ENCODE data around the gene FRAT2. TPM values are rescaled to one million over a fixed set of nuclear protein-coding genes. Genes with fewer than 3 reads are reported as not detected.

Gene FRAT2
- total RNA-seq, 1 experiment from 2014 or later = 6.2 TPM

DNA sequence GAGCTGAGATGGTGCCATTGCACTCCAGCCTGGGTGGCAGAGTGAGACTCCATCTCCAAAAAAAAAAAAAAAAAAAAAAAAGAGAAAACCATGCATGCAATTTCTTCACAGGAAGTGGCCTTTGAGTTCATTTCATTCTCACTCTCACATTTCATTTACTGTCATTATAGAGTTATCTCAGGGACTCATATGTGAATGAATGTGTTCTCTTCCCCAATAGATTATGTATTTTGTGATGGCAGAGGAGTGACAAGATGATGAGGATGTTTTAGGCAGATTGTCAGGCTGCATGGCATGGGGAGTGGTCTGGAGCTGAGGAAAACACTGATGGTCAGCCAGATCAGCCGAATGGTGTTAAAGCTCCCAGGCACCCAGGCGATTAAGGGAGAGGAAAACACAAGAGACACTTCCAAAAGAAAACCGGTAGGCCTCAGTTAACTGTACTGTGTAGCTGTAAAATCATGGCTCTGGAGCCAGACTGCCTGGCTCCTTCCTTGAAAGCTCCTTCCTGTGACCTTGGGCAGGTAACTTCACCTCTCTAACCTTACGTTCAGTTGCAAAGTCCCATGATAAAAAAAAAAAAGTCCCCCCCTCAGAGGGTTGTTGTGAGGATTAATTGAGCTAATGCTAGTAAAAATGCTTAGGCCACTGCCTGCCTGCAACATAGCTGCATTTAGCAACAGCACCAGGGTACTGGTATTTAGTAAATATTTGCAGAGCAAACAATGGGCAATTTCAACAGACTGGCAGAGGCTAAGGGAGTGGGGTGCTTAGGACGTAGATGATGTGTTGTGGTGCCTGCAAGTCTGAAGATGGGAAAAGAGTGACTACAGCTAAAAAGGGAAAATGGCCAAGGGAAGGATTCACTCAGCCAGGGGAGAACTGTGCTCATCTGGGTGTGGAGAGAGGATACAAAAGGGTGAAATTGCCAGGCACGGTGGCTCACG is 6.9 kb downstream of the FRAT2 start:
- no peak for DNase-seq (ENCODE audit: low spot score)

DNA sequence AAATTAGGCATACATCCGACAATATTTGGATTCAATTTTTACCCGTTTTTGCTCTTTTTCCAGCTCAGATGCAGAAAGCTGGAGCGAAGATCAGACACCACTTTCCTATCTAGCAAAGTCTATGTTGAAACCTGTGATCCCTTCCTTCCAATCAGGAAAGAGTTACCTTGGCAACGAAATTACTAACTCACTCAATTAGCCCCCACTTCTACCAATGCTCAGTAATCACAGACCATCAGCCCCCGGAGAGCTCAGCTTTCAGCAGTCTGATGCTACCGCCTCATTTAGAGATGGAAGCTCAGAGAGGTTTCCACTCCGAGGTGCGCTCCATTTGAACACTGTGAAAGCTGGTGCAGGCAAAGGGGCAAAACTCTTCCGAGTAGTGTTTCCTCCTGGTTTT is 8.8 kb downstream of the FRAT2 start:
- DNase-seq (ENCODE audit: low spot score) = no peak

GRCh38 chr10:97323501-97323900 is 11.0 kb downstream of the FRAT2 start:
- DNase-seq (ENCODE audit: low spot score) = no peak

DNA sequence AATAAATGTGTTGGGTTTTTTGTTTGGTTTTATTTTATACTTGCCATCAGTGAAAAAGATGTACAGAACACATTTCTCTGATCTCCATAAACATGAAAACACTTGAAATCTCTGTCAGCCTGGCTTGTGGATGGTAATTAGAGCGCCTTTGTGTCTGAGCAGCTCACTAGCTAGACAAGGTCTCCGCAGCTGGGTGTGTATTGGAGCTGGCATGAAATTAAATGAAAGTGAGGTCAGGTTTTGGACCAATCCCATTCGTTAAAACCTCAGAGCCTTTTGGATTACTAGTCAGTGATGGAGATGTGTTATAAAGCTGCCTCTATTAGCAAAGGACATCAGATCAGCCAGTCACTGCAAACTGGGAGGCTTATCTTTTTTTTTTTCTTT is 12.7 kb downstream of the FRAT2 start:
- DNase-seq (ENCODE audit: low spot score) = no peak

GRCh38 chr10:97321032-97321803 is 13.3 kb downstream of the FRAT2 start:
- no peak for DNase-seq (ENCODE audit: low spot score)

- no peak for DNase-seq (ENCODE audit: low spot score)
Observed at GRCh38 chr10:97320480-97321031, 14.0 kb downstream of the FRAT2 start.

DNA sequence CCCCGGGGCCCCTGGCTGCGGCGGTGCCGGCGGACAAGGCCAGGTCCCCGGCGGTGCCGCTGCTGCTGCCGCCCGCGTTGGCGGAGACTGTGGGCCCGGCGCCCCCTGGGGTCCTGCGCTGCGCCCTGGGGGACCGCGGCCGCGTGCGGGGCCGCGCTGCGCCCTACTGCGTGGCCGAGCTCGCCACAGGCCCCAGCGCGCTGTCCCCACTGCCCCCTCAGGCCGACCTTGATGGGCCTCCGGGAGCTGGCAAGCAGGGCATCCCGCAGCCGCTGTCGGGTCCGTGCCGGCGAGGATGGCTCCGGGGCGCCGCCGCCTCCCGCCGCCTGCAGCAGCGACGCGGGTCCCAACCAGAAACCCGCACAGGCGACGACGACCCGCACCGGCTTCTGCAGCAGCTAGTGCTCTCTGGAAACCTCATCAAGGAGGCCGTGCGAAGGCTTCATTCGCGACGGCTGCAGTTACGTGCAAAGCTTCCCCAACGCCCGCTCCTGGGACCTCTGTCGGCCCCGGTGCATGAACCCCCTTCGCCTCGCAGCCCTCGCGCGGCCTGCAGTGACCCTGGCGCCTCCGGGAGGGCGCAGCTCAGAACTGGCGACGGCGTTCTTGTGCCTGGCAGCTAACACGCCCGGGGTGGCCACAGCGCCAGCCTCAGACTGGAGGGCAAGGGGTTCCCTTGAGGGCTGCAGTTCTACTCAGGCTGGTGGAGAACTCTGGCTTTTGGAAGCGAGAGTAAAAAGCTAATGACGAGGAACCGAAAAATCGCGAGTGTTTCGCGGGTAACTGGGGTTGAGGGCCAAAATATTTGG is 14.7 kb downstream of the FRAT2 start:
- DNase-seq (ENCODE audit: low spot score) = no peak

- DNase-seq (ENCODE audit: low spot score) = peak; percentile 66
Observed at GRCh38 chr10:97318772-97319651, 15.5 kb downstream of the FRAT2 start, which contains the start of gene FRAT1. Gene FRAT1 (plus strand): TSS chr10:97319271. CDS start chr10:97319454, 183 bp downstream.

GRCh38 chr10:97314671-97315070 is 19.9 kb downstream of the FRAT2 start:
- DNase-seq (ENCODE audit: low spot score) = no peak

DNA sequence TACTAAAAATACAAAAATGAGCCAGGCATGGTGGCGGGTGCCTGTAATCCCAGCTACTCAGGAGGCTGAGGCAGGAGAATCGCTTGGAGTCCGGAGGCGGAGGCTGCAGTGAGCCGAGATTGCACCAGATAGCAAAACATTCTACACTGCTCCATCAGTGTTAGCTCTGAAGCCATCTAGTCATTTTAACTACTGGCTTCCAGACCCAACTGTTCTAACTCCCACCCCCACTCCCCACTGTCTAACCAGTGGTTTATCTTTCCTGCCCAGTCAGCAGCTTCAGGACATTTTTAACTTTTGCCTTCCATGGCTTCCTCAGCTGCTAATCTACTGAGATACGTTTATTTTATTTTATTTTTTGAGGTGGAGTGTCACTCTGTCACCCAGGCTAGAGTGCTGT is 21.6 kb downstream of the FRAT2 start:
- DNase-seq (ENCODE audit: low spot score) = no peak

- no peak for DNase-seq (ENCODE audit: low spot score)
Observed at GRCh38 chr10:97311111-97311626, 23.4 kb downstream of the FRAT2 start.

GRCh38 chr10:97307866-97308780 is 26.4 kb downstream of the FRAT2 start:
- DNase-seq (ENCODE audit: low spot score) = no peak

GRCh38 chr10:97307441-97307840 is 27.1 kb downstream of the FRAT2 start:
- no peak for DNase-seq (ENCODE audit: low spot score)

DNA sequence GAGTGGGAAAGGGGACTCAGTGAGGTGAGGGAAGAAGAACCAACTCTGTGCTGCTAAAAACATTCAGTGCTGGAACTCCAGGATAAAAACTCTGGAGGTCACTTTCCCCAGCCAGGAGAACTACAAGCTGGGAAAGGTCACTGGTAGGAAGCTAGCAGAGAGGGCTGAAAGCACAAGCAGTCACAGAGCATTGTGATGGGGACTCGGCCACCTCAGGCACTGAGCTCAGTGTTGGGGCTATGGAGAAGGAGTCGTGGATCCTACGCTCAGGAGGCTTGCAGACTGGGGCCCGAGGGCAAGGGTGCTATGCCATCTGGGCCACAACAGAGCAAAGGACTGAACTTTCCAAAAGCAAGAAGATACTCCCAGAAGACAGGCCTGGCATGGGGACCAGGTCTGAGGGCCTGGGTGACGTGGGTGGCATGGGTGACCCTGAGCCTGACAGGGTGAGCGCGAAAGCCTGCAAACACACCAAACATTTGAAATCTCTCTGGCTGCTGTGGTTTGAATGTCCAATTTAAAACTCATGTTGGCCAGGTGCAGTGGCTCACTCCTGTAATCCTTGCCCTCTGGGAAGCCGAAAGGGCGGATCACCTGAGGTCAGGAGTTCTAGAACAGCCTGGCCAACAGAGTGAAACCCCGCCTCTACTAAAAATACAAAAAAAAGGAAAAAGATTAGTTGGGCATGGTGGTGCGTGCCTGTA is 32.3 kb downstream of the FRAT2 start:
- DNase-seq (ENCODE audit: low spot score) = no peak

GRCh38 chr10:97300980-97301379 is 33.5 kb downstream of the FRAT2 start:
- DNase-seq (ENCODE audit: low spot score) = no peak

DNA sequence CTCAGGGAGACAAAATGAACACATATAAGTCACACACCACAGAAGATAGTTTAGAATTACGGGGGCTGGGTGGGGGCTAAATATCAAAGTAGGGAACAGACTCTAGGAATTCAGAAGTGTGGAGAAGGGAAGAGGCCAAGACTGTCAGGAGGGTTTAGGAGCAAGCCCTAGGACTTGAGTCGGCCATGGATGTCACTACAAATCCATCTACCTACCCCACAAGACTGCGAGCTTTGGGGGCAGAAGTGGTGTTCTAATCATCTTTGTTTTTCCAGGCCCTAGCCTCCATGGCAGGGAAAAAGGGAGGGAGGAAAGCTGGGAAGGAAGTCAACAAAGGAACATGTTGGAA is 36.3 kb downstream of the FRAT2 start:
- no peak for DNase-seq (ENCODE audit: low spot score)

GRCh38 chr10:97297556-97298222 is 36.8 kb downstream of the FRAT2 start:
- DNase-seq (ENCODE audit: low spot score) = no peak

- no peak for DNase-seq (ENCODE audit: low spot score)
Observed at GRCh38 chr10:97292862-97293198, 41.7 kb downstream of the FRAT2 start.

Measured in H4 (cell line).